Activated T-helper 1 cell treated with anti-CD3 and anti-CD28 coated beads, Interleukin-2, amount 50 U/mL, for 16 hours (primary cell): ENCODE results near the gene ST6GALNAC3.
"Not testable (repeated sequence)": the region's sequence is repeated elsewhere in the genome, so short reads cannot be mapped to it uniquely, and the experiment has no call there.

ENCODE experiments used
- DNase-seq, 2 donors: peaks; one replicate each; pipeline ENCODE4 v3.0.0-alpha.2; 2020; ENCODE audit warnings: low read depth in 1 of 2, low spot score in 1 of 2

ST6GALNAC3 gene

GRCh38 chr1:76239470-76239918, 164.9 kb downstream of the ST6GALNAC3 start:
- no peak for DNase-seq

- DNase-seq, result no peak
These were observed 165.8 kb downstream of the ST6GALNAC3 start for GRCh38 chr1:76240316-76240715.

- DNase-seq, result not testable (repeated sequence)
These were observed 168.0 kb downstream of the ST6GALNAC3 start for GRCh38 chr1:76242587-76242986.

- no peak for DNase-seq
These were observed 172.8 kb downstream of the ST6GALNAC3 start for GRCh38 chr1:76247261-76247852.

- DNase-seq, result no peak
These were observed 175.7 kb downstream of the ST6GALNAC3 start for GRCh38 chr1:76250271-76250670.

GRCh38 chr1:76252431-76252830, 177.9 kb downstream of the ST6GALNAC3 start:
- DNase-seq, result no peak

GRCh38 chr1:76254104-76255030, 179.8 kb downstream of the ST6GALNAC3 start:
- DNase-seq, result no peak

- DNase-seq, result no peak
These were observed 182.0 kb downstream of the ST6GALNAC3 start for GRCh38 chr1:76256289-76257223.

- no peak for DNase-seq
These were observed 183.3 kb downstream of the ST6GALNAC3 start for GRCh38 chr1:76257823-76258222.

- no peak for DNase-seq
These were observed 184.7 kb downstream of the ST6GALNAC3 start for GRCh38 chr1:76259270-76259669.

GRCh38 chr1:76260279-76260678, 185.7 kb downstream of the ST6GALNAC3 start:
- DNase-seq, result no peak

GRCh38 chr1:76262601-76263000, 188.1 kb downstream of the ST6GALNAC3 start:
- no peak for DNase-seq

- no peak for DNase-seq
These were observed 190.1 kb downstream of the ST6GALNAC3 start for GRCh38 chr1:76264642-76265041.

GRCh38 chr1:76266762-76267161, 192.2 kb downstream of the ST6GALNAC3 start:
- no peak for DNase-seq

- DNase-seq, result no peak
These were observed 193.1 kb downstream of the ST6GALNAC3 start for GRCh38 chr1:76267631-76268030.

GRCh38 chr1:76268341-76268740, 193.8 kb downstream of the ST6GALNAC3 start:
- no peak for DNase-seq

- DNase-seq, result no peak
These were observed 194.6 kb downstream of the ST6GALNAC3 start for GRCh38 chr1:76269155-76269554.

- DNase-seq, result no peak
These were observed 199.8 kb downstream of the ST6GALNAC3 start for GRCh38 chr1:76274302-76274701.

- no peak for DNase-seq
These were observed 200.2 kb downstream of the ST6GALNAC3 start for GRCh38 chr1:76274718-76275117.

GRCh38 chr1:76278711-76279100, 204.2 kb downstream of the ST6GALNAC3 start:
- no peak for DNase-seq

- no peak for DNase-seq
These were observed 204.7 kb downstream of the ST6GALNAC3 start for GRCh38 chr1:76279101-76279748.
